CD4-positive, alpha-beta memory T cell (primary cell): ENCODE data around the gene JKAMP. TPM values are rescaled to one million over a fixed set of nuclear protein-coding genes. Genes with fewer than 3 reads are reported as not detected.

Experiments
- CTCF ChIA-PET: fragments of 350-600 bp; sonication (Branson Sonifier 250); formaldehyde crosslinking; loops from one replicate; lab custom pipeline; 2021; ENCODE audit warnings: inconsistent platforms; ENCODE audit not compliant: partially characterized antibody; lab: Charles Lee
- POLR2A ChIA-PET: fragments of 350-600 bp; sonication (Branson Sonifier 250); formaldehyde crosslinking; loops from one replicate; lab custom pipeline; 2021; ENCODE audit not compliant: partially characterized antibody; lab: Charles Lee
- DNase-seq, 5 donors: peaks; one replicate each; pipeline versions ENCODE4 v3.0.0 to v3.0.0-alpha.2; 2020 to 2022; ENCODE audit warnings: mixed read lengths in 1 of 5
- H3K27ac ChIP-seq: one replicate; pipeline ENCODE4 v1.7.0; 2013; ENCODE audit warnings: low read depth, low read length
- H3K27me3 ChIP-seq: 2 replicates; pipeline ENCODE4 v1.7.0; 2013; ENCODE audit warnings: mild to moderate bottlenecking, low read length, moderate library complexity; ENCODE audit not compliant: insufficient read depth
- H3K36me3 ChIP-seq: 2 replicates; pipeline ENCODE4 v1.7.0; 2013; ENCODE audit warnings: mild to moderate bottlenecking, low read length, moderate library complexity; ENCODE audit not compliant: insufficient read depth
- H3K4me1 ChIP-seq: 2 replicates; pipeline ENCODE4 v1.7.0; 2013; ENCODE audit warnings: mild to moderate bottlenecking, low read length, moderate library complexity; ENCODE audit not compliant: insufficient read depth
- H3K4me3 ChIP-seq, 2 donors: one replicate each; pipeline ENCODE4 v1.7.0; 2013; ENCODE audit warnings: low read length in 2 of 2, mild to moderate bottlenecking in 1 of 2
- H3K9me3 ChIP-seq, 2 donors: one replicate each; pipeline ENCODE4 v1.7.0; 2013; ENCODE audit warnings: low read length in 2 of 2, control low read depth in 1 of 2; ENCODE audit not compliant: control insufficient read depth in 1 of 2
- H3K27ac Mint-ChIP-seq, 7 donors: one replicate each; pipeline ENCODE4 v1.8.0; 2020 to 2021; ENCODE audit warnings: mixed read lengths in 7 of 7, mild to moderate bottlenecking in 6 of 7, inconsistent platforms in 3 of 7, moderate library complexity in 3 of 7
- H3K27me3 Mint-ChIP-seq, 2 donors: one replicate each; pipeline ENCODE4 v1.8.0; 2020 to 2021; ENCODE audit warnings: mixed read lengths in 2 of 2
- H3K36me3 Mint-ChIP-seq, 2 donors: one replicate each; pipeline ENCODE4 v1.8.0; 2020 to 2021; ENCODE audit warnings: mixed read lengths in 2 of 2, inconsistent platforms in 1 of 2, mild to moderate bottlenecking in 1 of 2
- H3K4me1 Mint-ChIP-seq, 4 donors: one replicate each; pipeline ENCODE4 v1.8.0; 2020 to 2021; ENCODE audit warnings: mixed read lengths in 4 of 4, mild to moderate bottlenecking in 1 of 4
- H3K4me3 Mint-ChIP-seq, 8 donors: one replicate each; pipeline ENCODE4 v1.8.0; 2020 to 2021; ENCODE audit warnings: mixed read lengths in 8 of 8, mild to moderate bottlenecking in 7 of 8, moderate library complexity in 6 of 8, inconsistent platforms in 3 of 8
- H3K9me3 Mint-ChIP-seq, 8 donors: one replicate each; pipeline ENCODE4 v1.8.0; 2020 to 2021; ENCODE audit warnings: mixed read lengths in 8 of 8, mild to moderate bottlenecking in 5 of 8, inconsistent platforms in 3 of 8, moderate library complexity in 1 of 8
- intact Hi-C: fragments of 100-400 bp; cut with micrococcal nuclease; formaldehyde crosslinking; loops from one replicate; pipeline ENCODE4 v1.15.1; 2023
- polyA plus RNA-seq, 2 donors: library from polyadenylated mRNA; unstranded; fragments of 300-500 nt; fragmentation: Illumina TruSeq; gene quantifications; one replicate each; pipeline ENCODE4 v1.2.3, GENCODE V29; 2021
- total RNA-seq, 2 experiments: library from RNA; stranded (reverse); gene quantifications; one replicate each; pipeline ENCODE4 v1.2.3, GENCODE V29; 2021

JKAMP gene
- total and polyA plus RNA-seq, 4 experiments from 2014 or later, result 29.9 to 80.8 (median 47.0) TPM

GRCh38 chr14:59510001-59510400, 25.7 kb downstream of the JKAMP start:
- Mint-ChIP-seq H3K4me3 (peak overlapping the region in 1 of 8 donors; percentile 1), H3K27me3 (peaks cover 3 to 7% of the 10 kb centered on the region in 2 donors), H3K9me3 (peaks cover 0 to 7% (median 0%) of the 10 kb centered on the region in 8 donors), H3K36me3 (no peaks in the 10 kb centered on the region), H3K4me1 (no peaks in the 10 kb centered on the region), H3K27ac (no peak overlapping the region)
- intact Hi-C loops, result no loop called here
- no peak for DNase-seq
- H3K27ac ChIP-seq, result no peak overlapping the region
- ChIA-PET POLR2A (no interaction called here), CTCF (interaction anchor here (2.2 kb wide), 1 partner anchor 674 kb away, joined by 5 read pairs; no protein-coding TSS in a partner anchor)
- H3K27me3 ChIP-seq, result no peaks in the 10 kb centered on the region
- H3K9me3 ChIP-seq, result no peaks in the 10 kb centered on the region
- H3K4me1 ChIP-seq, result peaks cover 4% of the 10 kb centered on the region
- no peaks in the 10 kb centered on the region for H3K36me3 ChIP-seq
- no peak overlapping the region for H3K4me3 ChIP-seq

- ChIA-PET POLR2A (no interaction called here), CTCF (interaction anchor here (1.0 to 2.2 kb wide), 2 partner anchors 382 to 673 kb away, joined by 3 to 5 read pairs; no protein-coding TSS in a partner anchor)
- Mint-ChIP-seq H3K9me3 (peaks cover 0 to 7% (median 0%) of the 10 kb centered on the region in 8 donors), H3K27me3 (peaks cover 3 to 10% of the 10 kb centered on the region in 2 donors), H3K4me1 (no peaks in the 10 kb centered on the region), H3K36me3 (no peaks in the 10 kb centered on the region), H3K4me3 (no peak overlapping the region), H3K27ac (no peak overlapping the region)
- Histone ChIP-seq H3K27ac (no peak overlapping the region), H3K4me3 (no peak overlapping the region), H3K27me3 (no peaks in the 10 kb centered on the region), H3K4me1 (no peaks in the 10 kb centered on the region), H3K36me3 (no peaks in the 10 kb centered on the region), H3K9me3 (no peaks in the 10 kb centered on the region)
- intact Hi-C loops, result no loop called here
- DNase-seq, result no peak
Measured at GRCh38 chr14:59510966-59511365, 26.6 kb downstream of the JKAMP start.

- Mint-ChIP-seq H3K36me3 (no peaks in the 10 kb centered on the region), H3K4me3 (no peak overlapping the region), H3K27me3 (peaks cover 3 to 10% of the 10 kb centered on the region in 2 donors), H3K9me3 (peaks cover 0 to 7% (median 0%) of the 10 kb centered on the region in 8 donors), H3K4me1 (no peaks in the 10 kb centered on the region), H3K27ac (no peak overlapping the region)
- no peaks in the 10 kb centered on the region for H3K36me3 ChIP-seq
- H3K27me3 ChIP-seq, result no peaks in the 10 kb centered on the region
- H3K4me1 ChIP-seq, result no peaks in the 10 kb centered on the region
- H3K4me3 ChIP-seq, result no peak overlapping the region
- H3K27ac ChIP-seq, result no peak overlapping the region
- POLR2A ChIA-PET, result no interaction called here
- H3K9me3 ChIP-seq, result no peaks in the 10 kb centered on the region
- CTCF ChIA-PET, result interaction anchor here (1.1 to 1.3 kb wide), 4 partner anchors 10 to 391 kb away, joined by 3 to 5 read pairs (median 4); no protein-coding TSS in a partner anchor
- intact Hi-C loops, result no loop called here
- no peak for DNase-seq
Measured at GRCh38 chr14:59511916-59512575, 27.7 kb downstream of the JKAMP start.

- no peak overlapping the region for H3K27ac ChIP-seq
Measured at GRCh38 chr14:59520224-59520623, 35.9 kb downstream of the JKAMP start.

GRCh38 chr14:59529189-59529588, 44.9 kb downstream of the JKAMP start:
- H3K4me3 ChIP-seq, result no peak overlapping the region
- no peaks in the 10 kb centered on the region for H3K27me3 ChIP-seq
- no peak overlapping the region for H3K27ac ChIP-seq
- Mint-ChIP-seq H3K9me3 (peaks cover 0 to 17% (median 10%) of the 10 kb centered on the region in 8 donors), H3K27me3 (peaks cover 5 to 6% of the 10 kb centered on the region in 2 donors), H3K4me3 (no peak overlapping the region), H3K27ac (no peak overlapping the region), H3K36me3 (no peaks in the 10 kb centered on the region), H3K4me1 (no peaks in the 10 kb centered on the region)
- ChIA-PET POLR2A (no interaction called here), CTCF (interaction anchor here (1.4 kb wide), 1 partner anchor 48 kb away, joined by 3 read pairs; no protein-coding TSS in a partner anchor)
- no peaks in the 10 kb centered on the region for H3K36me3 ChIP-seq
- H3K4me1 ChIP-seq, result no peaks in the 10 kb centered on the region
- intact Hi-C loops, result no loop called here
- H3K9me3 ChIP-seq, result no peaks in the 10 kb centered on the region
- DNase-seq, result no peak

More at GRCh38 chr14:59520224-59520623, 35.9 kb downstream of the JKAMP start:
- no peaks in the 10 kb centered on the region for H3K27me3 ChIP-seq
- no peaks in the 10 kb centered on the region for H3K4me1 Mint-ChIP-seq
- no peaks in the 10 kb centered on the region for H3K4me1 ChIP-seq
- peaks cover 3 to 9% of the 10 kb centered on the region in 2 donors for H3K27me3 Mint-ChIP-seq
- DNase-seq, result no peak
- H3K36me3 ChIP-seq, result no peaks in the 10 kb centered on the region
- no peak overlapping the region for H3K4me3 Mint-ChIP-seq
- H3K9me3 Mint-ChIP-seq, result peaks cover 0 to 5% (median 0%) of the 10 kb centered on the region in 8 donors
- intact Hi-C loops, result no loop called here
- POLR2A ChIA-PET, result no interaction called here
- H3K27ac Mint-ChIP-seq, result no peak overlapping the region
- H3K36me3 Mint-ChIP-seq, result no peaks in the 10 kb centered on the region
- no peak overlapping the region for H3K4me3 ChIP-seq
- CTCF ChIA-PET, result no interaction called here
- H3K9me3 ChIP-seq, result no peaks in the 10 kb centered on the region

GRCh38 chr14:59530349-59530748, 46.0 kb downstream of the JKAMP start:
- Mint-ChIP-seq H3K27ac (no peak overlapping the region), H3K36me3 (no peaks in the 10 kb centered on the region), H3K4me3 (no peak overlapping the region), H3K9me3 (peaks cover 0 to 17% (median 10%) of the 10 kb centered on the region in 8 donors), H3K27me3 (peaks cover 4 to 5% of the 10 kb centered on the region in 2 donors), H3K4me1 (no peaks in the 10 kb centered on the region)
- H3K27me3 ChIP-seq, result no peaks in the 10 kb centered on the region
- no peak overlapping the region for H3K4me3 ChIP-seq
- H3K27ac ChIP-seq, result no peak overlapping the region
- no peaks in the 10 kb centered on the region for H3K4me1 ChIP-seq
- H3K9me3 ChIP-seq, result no peaks in the 10 kb centered on the region
- POLR2A ChIA-PET, result no interaction called here
- CTCF ChIA-PET, result no interaction called here
- intact Hi-C loops, result no loop called here
- no peaks in the 10 kb centered on the region for H3K36me3 ChIP-seq
- DNase-seq, result no peak

- POLR2A ChIA-PET, result no interaction called here
- no peak for DNase-seq
- no peak overlapping the region for H3K4me3 ChIP-seq
- CTCF ChIA-PET, result no interaction called here
- H3K4me1 ChIP-seq, result no peaks in the 10 kb centered on the region
- Mint-ChIP-seq H3K4me1 (peaks cover 0 to 2% (median 0%) of the 10 kb centered on the region in 4 donors), H3K9me3 (peaks cover 0 to 17% (median 10%) of the 10 kb centered on the region in 8 donors), H3K4me3 (no peak overlapping the region), H3K27ac (no peak overlapping the region), H3K36me3 (no peaks in the 10 kb centered on the region), H3K27me3 (peaks cover 2 to 10% of the 10 kb centered on the region in 2 donors)
- no peaks in the 10 kb centered on the region for H3K9me3 ChIP-seq
- no peak overlapping the region for H3K27ac ChIP-seq
- H3K27me3 ChIP-seq, result no peaks in the 10 kb centered on the region
- intact Hi-C loops, result no loop called here
- no peaks in the 10 kb centered on the region for H3K36me3 ChIP-seq
Measured at GRCh38 chr14:59532419-59532818, 48.1 kb downstream of the JKAMP start.
